DND-41 (cell line): Measurements from ENCODE around the gene ARHGAP6.

Experiments
- ATAC-seq: fragments of 200-7000 bp; cut with Tn5 transposase; 3 replicates; pipeline ENCODE4 v1.9.1; 2021; ENCODE audit warnings: low read depth; ENCODE audit not compliant: insufficient read depth
- DNase-seq: peaks from one replicate; pipeline ENCODE4 v3.0.0-alpha.2; 2020
- H2AFZ ChIP-seq: 2 replicates; pipeline ENCODE4 v1.6.0; 2012; ENCODE audit warnings: low read depth, low read length
- H3K27ac ChIP-seq: 2 replicates; pipeline ENCODE4 v1.5.1; 2012; ENCODE audit warnings: low read length, inconsistent platforms
- H3K27me3 ChIP-seq: fragments of 200-600 bp; sonication (generic); 2 replicates; pipeline ENCODE4 v1.6.0; 2012; ENCODE audit warnings: low read length, mild to moderate bottlenecking, inconsistent platforms; ENCODE audit not compliant: insufficient read depth, poor library complexity
- H3K36me3 ChIP-seq: 2 replicates; pipeline ENCODE4 v1.5.1; 2012; ENCODE audit warnings: low read length, inconsistent platforms; ENCODE audit not compliant: insufficient read depth
- H3K4me1 ChIP-seq: 2 replicates; pipeline ENCODE4 v1.5.1; 2012; ENCODE audit warnings: mild to moderate bottlenecking, low read length; ENCODE audit not compliant: insufficient read depth
- H3K4me2 ChIP-seq: 2 replicates; pipeline ENCODE4 v1.6.0; 2012; ENCODE audit warnings: mild to moderate bottlenecking, moderate library complexity, low read length, inconsistent platforms; ENCODE audit not compliant: insufficient read depth
- H3K4me3 ChIP-seq, 2 experiments: fragments of 200-600 bp in 1 of 2; shearing (Covaris generic) in 1 of 2; 2 replicates each; pipeline ENCODE4 v1.5.1; 2012 to 2016; ENCODE audit warnings: inconsistent platforms in 2 of 2, low read length in 2 of 2, mild to moderate bottlenecking in 2 of 2, low read depth in 1 of 2, moderate library complexity in 1 of 2
- H3K79me2 ChIP-seq: 2 replicates; pipeline ENCODE4 v1.6.0; 2012; ENCODE audit warnings: low read length, inconsistent platforms; ENCODE audit not compliant: insufficient read depth
- H3K9ac ChIP-seq: 2 replicates; pipeline ENCODE4 v1.6.0; 2012; ENCODE audit warnings: low read depth, mild to moderate bottlenecking, inconsistent platforms, low read length, moderate library complexity
- H3K9me3 ChIP-seq: 2 replicates; pipeline ENCODE4 v1.5.1; 2012; ENCODE audit warnings: low read length, moderate library complexity, mild to moderate bottlenecking, inconsistent platforms; ENCODE audit not compliant: insufficient read depth, severe bottlenecking
- H4K20me1 ChIP-seq: 2 replicates; pipeline ENCODE4 v1.6.0; 2012; ENCODE audit warnings: low read length; ENCODE audit not compliant: insufficient read depth
- EZH2 ChIP-seq: IDR thresholded peaks from 3 replicates; pipeline ENCODE4 v1.6.1; 2012; ENCODE audit warnings: borderline replicate concordance, low read depth, mild to moderate bottlenecking, moderate library complexity, low read length, inconsistent platforms; ENCODE audit not compliant: severe bottlenecking
- TF ChIP-seq, protein P1 (sequence below): IDR thresholded peaks from 2 replicates; pipeline ENCODE4 v1.5.1; 2012; ENCODE audit warnings: borderline replicate concordance, low read length, moderate library complexity, mild to moderate bottlenecking; ENCODE audit not compliant: poor library complexity, severe bottlenecking; ENCODE audit errors: extremely low read depth

ARHGAP6 gene

DNA sequence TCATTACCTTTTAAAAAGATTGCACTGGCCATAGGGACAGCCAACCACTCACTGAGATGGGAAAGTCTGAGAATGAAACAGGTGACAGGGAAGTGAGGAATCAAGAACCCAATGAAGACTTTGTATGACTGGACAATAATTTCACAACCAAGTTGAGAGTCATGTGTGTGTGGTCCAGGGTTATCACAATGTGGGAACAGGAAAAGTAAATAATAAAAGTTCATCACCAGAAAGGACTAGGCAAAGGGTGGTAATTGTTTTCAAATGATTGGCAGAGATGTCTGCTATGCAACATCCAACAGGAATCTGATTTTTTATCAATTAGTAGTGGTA is 243.2 kb downstream of the ARHGAP6 start:
- TF ChIP-seq, protein P1, sequence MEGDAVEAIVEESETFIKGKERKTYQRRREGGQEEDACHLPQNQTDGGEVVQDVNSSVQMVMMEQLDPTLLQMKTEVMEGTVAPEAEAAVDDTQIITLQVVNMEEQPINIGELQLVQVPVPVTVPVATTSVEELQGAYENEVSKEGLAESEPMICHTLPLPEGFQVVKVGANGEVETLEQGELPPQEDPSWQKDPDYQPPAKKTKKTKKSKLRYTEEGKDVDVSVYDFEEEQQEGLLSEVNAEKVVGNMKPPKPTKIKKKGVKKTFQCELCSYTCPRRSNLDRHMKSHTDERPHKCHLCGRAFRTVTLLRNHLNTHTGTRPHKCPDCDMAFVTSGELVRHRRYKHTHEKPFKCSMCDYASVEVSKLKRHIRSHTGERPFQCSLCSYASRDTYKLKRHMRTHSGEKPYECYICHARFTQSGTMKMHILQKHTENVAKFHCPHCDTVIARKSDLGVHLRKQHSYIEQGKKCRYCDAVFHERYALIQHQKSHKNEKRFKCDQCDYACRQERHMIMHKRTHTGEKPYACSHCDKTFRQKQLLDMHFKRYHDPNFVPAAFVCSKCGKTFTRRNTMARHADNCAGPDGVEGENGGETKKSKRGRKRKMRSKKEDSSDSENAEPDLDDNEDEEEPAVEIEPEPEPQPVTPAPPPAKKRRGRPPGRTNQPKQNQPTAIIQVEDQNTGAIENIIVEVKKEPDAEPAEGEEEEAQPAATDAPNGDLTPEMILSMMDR, result no peak
- TF ChIP-seq EZH2, result no peak

DNA sequence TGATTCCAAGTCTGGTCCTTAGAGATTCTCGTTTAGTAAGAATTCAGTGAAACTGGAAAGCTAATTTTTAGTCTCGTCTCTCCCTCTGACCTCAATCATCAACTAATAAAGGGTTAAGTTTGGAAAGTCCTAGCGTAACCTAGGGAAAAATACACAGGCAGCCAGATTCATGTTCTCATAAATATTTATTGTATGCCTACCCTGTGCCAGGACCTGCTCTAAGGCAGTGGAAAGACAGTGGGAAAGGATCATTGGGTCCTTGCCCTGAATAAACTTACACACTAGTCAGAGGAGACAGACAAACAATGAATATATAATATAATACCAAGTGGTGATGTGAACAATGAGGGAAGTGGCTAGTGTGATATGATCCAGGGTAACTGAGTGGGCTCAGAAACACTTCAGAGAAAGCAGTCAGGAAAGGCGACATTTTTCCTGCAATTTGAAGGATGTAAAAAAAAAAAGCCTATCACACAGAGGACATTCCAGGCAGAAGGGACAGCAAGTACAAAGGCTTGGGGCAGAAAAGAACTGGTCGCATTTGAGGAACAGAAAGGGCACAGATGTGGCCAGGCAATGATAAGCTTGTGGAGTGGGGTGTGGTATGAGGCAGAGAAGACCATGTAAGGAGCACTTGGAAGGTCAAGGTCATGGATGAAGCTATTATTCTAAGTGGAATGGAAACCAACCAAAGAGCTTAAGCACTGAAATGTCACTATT is 243.8 kb downstream of the ARHGAP6 start:
- H3K4me2 ChIP-seq, result no peak overlapping the region
- no peaks in the 10 kb centered on the region for H3K27me3 ChIP-seq
- H3K9ac ChIP-seq, result no peak overlapping the region
- no peaks in the 10 kb centered on the region for H3K36me3 ChIP-seq
- ATAC-seq (no peak), DNase-seq (no peak)
- H4K20me1 ChIP-seq, result no peaks in the 10 kb centered on the region
- no peaks in the 10 kb centered on the region for H3K9me3 ChIP-seq
- no peaks in the 10 kb centered on the region for H3K79me2 ChIP-seq
- H2AFZ ChIP-seq, result no peak overlapping the region
- no peaks in the 10 kb centered on the region for H3K4me1 ChIP-seq
- H3K27ac ChIP-seq, result no peak overlapping the region
- no peak overlapping the region for H3K4me3 ChIP-seq
- TF ChIP-seq, protein P1, result no peak
- no peak for TF ChIP-seq EZH2

More for the DNA sequence above, 243.2 kb downstream of the ARHGAP6 start:
- Histone ChIP-seq H3K36me3 (no peaks in the 10 kb centered on the region), H3K9ac (no peak overlapping the region), H3K27ac (no peak overlapping the region), H3K9me3 (no peaks in the 10 kb centered on the region), H3K4me3 (no peak overlapping the region), H3K4me1 (no peaks in the 10 kb centered on the region), H3K79me2 (no peaks in the 10 kb centered on the region), H3K4me2 (no peak overlapping the region), H3K27me3 (no peaks in the 10 kb centered on the region), H2AFZ (no peak overlapping the region), H4K20me1 (no peaks in the 10 kb centered on the region)
- no peak for ATAC-seq
- DNase-seq, result no peak

GRCh38 chrX:11420851-11421250 is 244.9 kb downstream of the ARHGAP6 start:
- Histone ChIP-seq H3K4me1 (no peaks in the 10 kb centered on the region), H3K27me3 (no peaks in the 10 kb centered on the region), H3K9me3 (no peaks in the 10 kb centered on the region), H4K20me1 (no peaks in the 10 kb centered on the region), H3K4me2 (no peak overlapping the region), H3K36me3 (no peaks in the 10 kb centered on the region), H3K9ac (no peak overlapping the region), H3K4me3 (no peak overlapping the region), H3K27ac (no peak overlapping the region), H2AFZ (no peak overlapping the region), H3K79me2 (no peaks in the 10 kb centered on the region)
- ATAC-seq (no peak), DNase-seq (no peak)
- no peak for TF ChIP-seq EZH2
- TF ChIP-seq, protein P1, result no peak

DNA sequence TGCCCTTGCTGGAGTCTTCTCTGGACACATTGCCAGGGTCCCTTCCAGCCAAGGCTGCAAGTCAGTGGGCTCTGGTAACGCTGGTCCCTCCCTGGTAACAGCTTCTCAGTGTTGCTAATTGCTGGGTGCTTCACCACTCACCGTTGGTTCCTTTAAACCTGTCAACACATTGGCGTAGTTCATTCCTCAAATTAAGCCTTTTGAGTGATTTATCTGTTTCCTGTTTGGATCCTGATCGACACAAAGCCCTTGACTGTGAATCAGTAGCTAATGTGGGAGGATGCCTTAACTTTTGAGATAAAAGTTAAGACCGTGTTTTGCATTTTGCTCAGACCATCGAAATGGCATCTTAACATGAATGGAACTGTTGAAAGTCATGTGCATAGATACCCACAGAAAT is 246.6 kb downstream of the ARHGAP6 start:
- Histone ChIP-seq H3K36me3 (no peaks in the 10 kb centered on the region), H3K79me2 (no peaks in the 10 kb centered on the region), H3K9me3 (no peaks in the 10 kb centered on the region), H3K27me3 (no peaks in the 10 kb centered on the region), H3K4me3 (no peak overlapping the region), H3K9ac (no peak overlapping the region), H2AFZ (no peak overlapping the region), H3K4me1 (no peaks in the 10 kb centered on the region), H3K27ac (no peak overlapping the region), H3K4me2 (no peak overlapping the region), H4K20me1 (no peaks in the 10 kb centered on the region)
- DNase-seq (no peak), ATAC-seq (no peak)
- TF ChIP-seq EZH2, result no peak
- TF ChIP-seq, protein P1, result no peak
